ENCODE measurements around the gene SPIRE1. TPM values are rescaled to one million over a fixed set of nuclear protein-coding genes. Genes with fewer than 3 reads are reported as not detected.
"Not testable (repeated sequence)": the region's sequence is repeated elsewhere in the genome, so short reads cannot be mapped to it uniquely, and the experiment has no call there.

SPIRE1 gene
- total RNA-seq, 2 donors from 2014 or later, result 7.8 to 12.0 TPM

DNA sequence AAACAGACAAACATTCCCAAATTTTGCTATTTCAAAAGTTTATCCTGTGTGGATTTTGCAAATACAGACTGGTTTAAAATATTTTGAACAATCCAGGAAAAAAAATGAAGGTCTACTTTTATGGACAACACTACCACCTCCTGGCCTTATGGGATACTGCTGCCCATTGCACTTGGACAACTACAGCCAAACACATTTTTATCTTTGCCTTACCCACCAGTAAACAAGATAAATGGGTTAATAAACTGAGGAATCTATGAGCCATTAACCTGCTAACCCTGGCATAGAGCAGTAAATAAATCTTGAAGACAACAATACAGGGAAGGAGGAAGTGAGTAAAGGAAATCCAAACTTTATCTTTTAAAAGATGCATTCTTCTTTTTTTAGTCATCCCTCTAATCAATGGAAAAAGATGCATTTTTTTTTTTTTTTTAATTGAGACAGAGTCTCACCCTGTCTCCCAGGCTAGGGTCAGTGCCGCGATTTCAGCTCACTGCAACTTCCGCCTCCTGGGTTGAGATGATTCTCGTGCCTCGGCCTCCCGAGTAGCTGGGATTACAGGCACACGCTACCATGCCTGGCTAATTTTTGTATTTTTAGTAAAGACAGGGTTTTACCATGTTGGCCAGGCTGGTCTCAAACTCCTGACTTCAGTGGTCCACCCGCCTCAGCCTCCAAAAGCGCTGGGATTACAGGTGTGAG, 2.1 kb upstream of the SPIRE1 start:
- no peak overlapping the region for H3K27ac Mint-ChIP-seq
- H3K36me3 Mint-ChIP-seq, result no peaks in the 10 kb centered on the region
- peaks cover 13 to 18% of the 10 kb centered on the region in 2 donors for H3K4me1 Mint-ChIP-seq (ENCODE audit: low read depth in 2 of 2)
- no peaks in the 10 kb centered on the region for H3K9me3 Mint-ChIP-seq
- no peak for DNase-seq (ENCODE audit: low spot score)
- H3K4me3 Mint-ChIP-seq, result no peak overlapping the region
- peaks cover 3% of the 10 kb centered on the region in 2 donors for H3K27me3 Mint-ChIP-seq
- ATAC-seq, result no peak

DNA sequence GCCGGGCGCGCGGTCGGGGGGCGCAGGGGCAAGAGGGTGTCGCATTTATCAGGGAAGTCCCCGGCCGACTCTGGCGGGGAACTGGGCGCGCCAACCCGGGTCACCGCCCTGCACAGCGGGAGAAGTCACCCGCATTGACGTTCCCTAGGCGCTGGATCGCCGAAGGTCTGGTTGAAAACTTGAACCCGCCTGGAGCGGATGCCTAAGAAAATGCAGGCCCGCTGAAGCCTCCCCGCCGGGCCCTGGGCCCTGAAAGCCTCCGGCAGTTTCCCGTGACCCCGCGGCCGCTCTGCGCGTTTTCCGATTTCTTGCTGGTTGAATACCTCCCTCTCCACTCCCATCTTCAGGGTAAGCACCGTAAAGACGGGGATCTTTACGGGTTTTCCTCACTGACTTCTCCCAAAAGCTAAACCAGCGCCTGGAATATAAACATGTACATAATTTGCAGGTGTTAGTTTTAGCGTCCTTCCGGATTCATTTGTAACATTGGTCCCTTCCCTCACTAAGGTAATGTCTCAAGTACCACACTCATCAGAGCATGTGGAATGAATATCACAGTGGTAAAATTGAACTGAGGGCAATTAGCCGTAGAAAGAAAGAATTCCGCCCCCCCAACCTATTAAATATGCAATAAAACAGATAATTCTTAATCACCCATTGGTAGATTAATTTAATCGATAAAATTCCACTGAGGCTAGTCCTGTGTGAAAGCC, 675 bp upstream of the SPIRE1 start:
- H3K36me3 Mint-ChIP-seq, result no peaks in the 10 kb centered on the region
- DNase-seq (ENCODE audit: low spot score), result no peak

GRCh38 chr18:12656938-12657683, 796 bp downstream of the SPIRE1 start:
- H3K27me3 Mint-ChIP-seq, result peaks cover 8 to 17% of the 10 kb centered on the region in 2 donors
- peak overlapping the region in 1 of 2 donors; percentile 79 for H3K27ac Mint-ChIP-seq
- peak overlapping the region; percentile 68 for H3K4me3 Mint-ChIP-seq
- H3K36me3 Mint-ChIP-seq, result no peaks in the 10 kb centered on the region
- H3K4me1 Mint-ChIP-seq (ENCODE audit: low read depth in 2 of 2), result peaks cover 21 to 31% of the 10 kb centered on the region in 2 donors
- no peaks in the 10 kb centered on the region for H3K9me3 Mint-ChIP-seq
- ATAC-seq (peak; percentile 76 to 77), DNase-seq (ENCODE audit: low spot score) (no peak)

More for the DNA sequence above, 675 bp upstream of the SPIRE1 start:
- Mint-ChIP-seq H3K27me3 (peaks cover 3 to 7% of the 10 kb centered on the region in 2 donors), H3K27ac (peak overlapping the region; percentile 66 to 69), H3K9me3 (no peaks in the 10 kb centered on the region), H3K4me3 (peak overlapping the region; percentile 91), H3K4me1 (ENCODE audit: low read depth in 2 of 2) (peaks cover 14 to 21% of the 10 kb centered on the region in 2 donors)
- no peak for ATAC-seq

- Mint-ChIP-seq H3K4me3 (peak overlapping the region; percentile 68), H3K27me3 (peaks cover 8 to 22% of the 10 kb centered on the region in 2 donors), H3K9me3 (no peaks in the 10 kb centered on the region), H3K36me3 (no peaks in the 10 kb centered on the region), H3K4me1 (ENCODE audit: low read depth in 2 of 2) (peaks cover 21 to 31% of the 10 kb centered on the region in 2 donors), H3K27ac (peak overlapping the region in 1 of 2 donors; percentile 79)
- ATAC-seq (no peak), DNase-seq (ENCODE audit: low spot score) (no peak)
Observed at GRCh38 chr18:12656605-12656937, 1.3 kb downstream of the SPIRE1 start.

GRCh38 chr18:12654971-12655370, 2.9 kb downstream of the SPIRE1 start:
- peaks cover 21 to 31% of the 10 kb centered on the region in 2 donors for H3K4me1 Mint-ChIP-seq (ENCODE audit: low read depth in 2 of 2)
- H3K4me3 Mint-ChIP-seq, result peak overlapping the region; percentile 17
- no peak for ATAC-seq
- no peaks in the 10 kb centered on the region for H3K9me3 Mint-ChIP-seq
- DNase-seq (ENCODE audit: low spot score), result no peak
- peaks cover 8 to 22% of the 10 kb centered on the region in 2 donors for H3K27me3 Mint-ChIP-seq
- peak overlapping the region in 1 of 2 donors; percentile 26 for H3K27ac Mint-ChIP-seq
- no peaks in the 10 kb centered on the region for H3K36me3 Mint-ChIP-seq

GRCh38 chr18:12652861-12653401, 5.0 kb downstream of the SPIRE1 start:
- H3K27me3 Mint-ChIP-seq, result peaks cover 8 to 22% of the 10 kb centered on the region in 2 donors
- no peak for DNase-seq (ENCODE audit: low spot score)

DNA sequence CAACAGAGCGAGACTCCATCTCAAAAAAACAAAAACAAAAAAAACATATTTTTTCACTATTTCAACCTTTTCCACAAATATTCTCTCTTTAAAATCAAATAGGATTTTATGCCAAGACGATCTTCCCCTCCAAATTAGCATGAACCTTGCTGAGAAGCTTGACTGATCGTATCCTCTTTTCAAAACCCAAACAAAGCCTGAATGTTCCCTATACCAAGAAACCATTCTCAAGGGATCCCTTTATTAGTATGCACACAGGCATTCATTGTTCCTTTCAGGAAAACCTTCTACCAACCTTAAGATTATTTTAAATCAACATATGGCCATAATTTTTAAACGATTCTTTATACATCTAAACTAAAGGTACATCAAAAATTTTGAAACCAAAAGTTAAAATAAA, 6.3 kb downstream of the SPIRE1 start:
- peaks cover 6 to 22% of the 10 kb centered on the region in 2 donors for H3K27me3 Mint-ChIP-seq
- H3K9me3 Mint-ChIP-seq, result no peaks in the 10 kb centered on the region
- peaks cover 12 to 20% of the 10 kb centered on the region in 2 donors for H3K4me1 Mint-ChIP-seq (ENCODE audit: low read depth in 2 of 2)
- ATAC-seq, result no peak
- H3K36me3 Mint-ChIP-seq, result no peaks in the 10 kb centered on the region
- no peak for DNase-seq (ENCODE audit: low spot score)
- no peak overlapping the region for H3K27ac Mint-ChIP-seq
- H3K4me3 Mint-ChIP-seq, result no peak overlapping the region

More at GRCh38 chr18:12652861-12653401, 5.0 kb downstream of the SPIRE1 start:
- ATAC-seq, result peak in 1 of 2 donors; percentile 54
- H3K4me3 Mint-ChIP-seq, result peak overlapping the region; percentile 14
- H3K9me3 Mint-ChIP-seq, result no peaks in the 10 kb centered on the region
- peak overlapping the region; percentile 53 to 62 for H3K27ac Mint-ChIP-seq
- H3K4me1 Mint-ChIP-seq (ENCODE audit: low read depth in 2 of 2), result peaks cover 15 to 23% of the 10 kb centered on the region in 2 donors
- H3K36me3 Mint-ChIP-seq, result no peaks in the 10 kb centered on the region

- H3K4me1 Mint-ChIP-seq (ENCODE audit: low read depth in 2 of 2), result peaks cover 0 to 1% of the 10 kb centered on the region in 2 donors
- no peak for DNase-seq (ENCODE audit: low spot score)
- no peak overlapping the region for H3K27ac Mint-ChIP-seq
- no peaks in the 10 kb centered on the region for H3K9me3 Mint-ChIP-seq
- no peaks in the 10 kb centered on the region for H3K36me3 Mint-ChIP-seq
- peaks cover 5 to 11% of the 10 kb centered on the region in 2 donors for H3K27me3 Mint-ChIP-seq
- no peak overlapping the region for H3K4me3 Mint-ChIP-seq
- ATAC-seq, result no peak
Observed at GRCh38 chr18:12647773-12648172, 10.1 kb downstream of the SPIRE1 start.

DNA sequence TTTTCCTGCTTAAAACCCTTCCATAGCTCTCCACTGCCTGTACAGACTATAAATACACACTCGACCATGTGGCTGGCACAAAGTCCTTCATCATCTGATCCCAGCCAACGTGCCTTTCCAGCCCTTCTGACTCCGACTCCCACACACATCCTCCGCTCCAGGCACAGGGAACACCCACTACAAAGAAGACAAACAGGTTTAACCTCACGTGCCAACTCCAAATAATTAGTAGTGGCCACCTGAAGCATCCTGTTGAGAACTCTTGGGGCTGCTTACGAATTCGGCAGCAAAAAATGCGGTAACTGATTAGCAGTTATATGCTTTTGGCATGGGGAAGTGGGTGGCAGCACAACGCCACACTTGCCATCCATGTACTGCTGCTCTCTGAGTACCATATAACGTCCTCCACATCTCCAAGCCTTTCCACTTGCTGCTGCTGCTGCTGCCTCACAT, 12.1 kb downstream of the SPIRE1 start:
- DNase-seq (ENCODE audit: low spot score) (no peak), ATAC-seq (no peak)
- no peak overlapping the region for H3K4me3 Mint-ChIP-seq
- no peaks in the 10 kb centered on the region for H3K9me3 Mint-ChIP-seq
- no peaks in the 10 kb centered on the region for H3K36me3 Mint-ChIP-seq
- no peak overlapping the region for H3K27ac Mint-ChIP-seq
- H3K4me1 Mint-ChIP-seq (ENCODE audit: low read depth in 2 of 2), result no peaks in the 10 kb centered on the region
- peaks cover 0 to 5% of the 10 kb centered on the region in 2 donors for H3K27me3 Mint-ChIP-seq

GRCh38 chr18:12645254-12645653, 12.7 kb downstream of the SPIRE1 start:
- Mint-ChIP-seq H3K9me3 (no peaks in the 10 kb centered on the region), H3K36me3 (no peaks in the 10 kb centered on the region), H3K27ac (no peak overlapping the region), H3K4me1 (ENCODE audit: low read depth in 2 of 2) (no peaks in the 10 kb centered on the region), H3K4me3 (no peak overlapping the region), H3K27me3 (peaks cover 0 to 5% of the 10 kb centered on the region in 2 donors)
- ATAC-seq (no peak), DNase-seq (ENCODE audit: low spot score) (no peak)

DNA sequence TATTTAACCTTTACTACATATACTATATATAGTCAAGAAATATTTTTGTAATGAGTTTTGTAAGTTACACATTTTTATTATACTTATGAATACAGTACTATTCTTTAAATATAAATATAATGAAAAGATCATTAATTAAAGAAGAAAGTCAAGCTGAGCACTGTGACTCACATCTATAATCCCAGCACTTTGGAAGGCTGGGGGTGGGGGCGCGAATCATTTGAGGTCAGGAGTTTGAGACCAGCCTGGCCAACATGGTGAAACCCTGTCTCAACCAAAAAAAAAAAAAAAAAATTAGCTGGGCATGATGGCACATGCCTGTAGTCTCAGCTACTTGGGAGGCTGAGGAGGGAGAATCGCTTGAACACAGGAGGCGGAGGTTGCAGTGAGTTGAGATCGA, 14.2 kb downstream of the SPIRE1 start:
- H3K9me3 Mint-ChIP-seq; H3K27ac Mint-ChIP-seq; ATAC-seq; DNase-seq (ENCODE audit: low spot score); H3K4me3 Mint-ChIP-seq; H3K36me3 Mint-ChIP-seq; H3K4me1 Mint-ChIP-seq (ENCODE audit: low read depth in 2 of 2); H3K27me3 Mint-ChIP-seq: not testable (repeated sequence)

GRCh38 chr18:12640881-12641200, 17.1 kb downstream of the SPIRE1 start:
- no peak for DNase-seq (ENCODE audit: low spot score)
- H3K36me3 Mint-ChIP-seq, result no peaks in the 10 kb centered on the region

GRCh38 chr18:12639990-12640880, 17.7 kb downstream of the SPIRE1 start:
- no peak for DNase-seq (ENCODE audit: low spot score)
- no peaks in the 10 kb centered on the region for H3K36me3 Mint-ChIP-seq
- no peak overlapping the region for H3K4me3 Mint-ChIP-seq
- ATAC-seq, result no peak
- peaks cover 3 to 5% of the 10 kb centered on the region in 2 donors for H3K4me1 Mint-ChIP-seq (ENCODE audit: low read depth in 2 of 2)
- no peaks in the 10 kb centered on the region for H3K9me3 Mint-ChIP-seq
- no peaks in the 10 kb centered on the region for H3K27me3 Mint-ChIP-seq
- H3K27ac Mint-ChIP-seq, result no peak overlapping the region

More at GRCh38 chr18:12640881-12641200, 17.1 kb downstream of the SPIRE1 start:
- Mint-ChIP-seq H3K4me1 (ENCODE audit: low read depth in 2 of 2) (peaks cover 3 to 5% of the 10 kb centered on the region in 2 donors), H3K4me3 (no peak overlapping the region), H3K27ac (no peak overlapping the region), H3K9me3 (no peaks in the 10 kb centered on the region), H3K27me3 (peaks cover 0 to 5% of the 10 kb centered on the region in 2 donors)
- ATAC-seq, result no peak

All from natural killer cell treated with Interleukin-12 subunit alpha and Interleukin-12 subunit beta and Interleukin-15 and Interleukin-18, amount 100 ng/mL, for 72 hours (primary cell).